GM19372 (cell line): Measurements from ENCODE around the gene CREB3L4.

ENCODE experiments used
- ATAC-seq: cut with Tn5 transposase; IDR thresholded peaks from one replicate; pipeline ENCODE4 v1.9.1; 2021; ENCODE audit warnings: mild to moderate bottlenecking, low read depth, moderate library complexity; ENCODE audit not compliant: unreplicated experiment

CREB3L4 gene

GRCh38 chr1:153936011-153936802, 31.5 kb upstream of the CREB3L4 start:
- ATAC-seq = no peak

DNA sequence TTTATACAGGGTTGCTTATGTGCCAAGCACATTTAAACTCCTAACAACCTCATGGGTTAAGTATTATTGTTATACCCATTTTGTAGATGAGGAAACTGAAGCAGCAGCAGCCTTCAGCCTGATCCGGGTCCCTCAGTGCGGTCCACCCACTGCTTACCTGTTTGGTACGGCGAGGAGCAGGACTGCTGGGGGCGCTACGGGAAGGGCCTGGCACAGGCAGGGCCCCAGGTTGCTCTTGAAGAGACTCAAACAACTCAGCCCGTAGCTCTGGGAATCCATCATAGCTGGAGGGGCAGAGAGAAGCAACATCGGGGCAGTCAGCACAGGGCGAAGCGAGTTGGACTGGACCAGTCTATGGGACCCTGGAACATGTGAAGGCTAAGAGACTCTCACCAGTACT, 30.4 kb upstream of the CREB3L4 start:
- ATAC-seq = no peak

DNA sequence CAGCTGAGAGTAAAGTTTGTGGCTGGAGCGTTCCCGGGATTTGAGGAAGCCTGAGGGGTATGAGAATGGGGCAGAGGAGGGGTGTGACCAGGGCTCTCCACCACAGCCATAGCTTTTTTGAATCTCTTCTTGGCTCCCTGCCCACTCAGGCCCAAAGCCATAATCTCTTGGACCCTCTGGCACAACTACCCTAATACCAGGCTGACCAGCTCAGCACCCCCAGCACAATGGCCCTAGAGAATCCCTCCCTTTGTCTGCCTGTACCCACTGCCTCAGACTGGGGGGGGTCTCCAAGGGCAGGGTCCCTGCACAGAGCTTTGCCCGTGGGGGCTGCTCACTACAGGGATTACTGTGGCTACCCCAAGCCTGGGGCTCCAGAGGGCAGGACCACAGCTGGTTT, 28.7 kb upstream of the CREB3L4 start:
- no peak for ATAC-seq

DNA sequence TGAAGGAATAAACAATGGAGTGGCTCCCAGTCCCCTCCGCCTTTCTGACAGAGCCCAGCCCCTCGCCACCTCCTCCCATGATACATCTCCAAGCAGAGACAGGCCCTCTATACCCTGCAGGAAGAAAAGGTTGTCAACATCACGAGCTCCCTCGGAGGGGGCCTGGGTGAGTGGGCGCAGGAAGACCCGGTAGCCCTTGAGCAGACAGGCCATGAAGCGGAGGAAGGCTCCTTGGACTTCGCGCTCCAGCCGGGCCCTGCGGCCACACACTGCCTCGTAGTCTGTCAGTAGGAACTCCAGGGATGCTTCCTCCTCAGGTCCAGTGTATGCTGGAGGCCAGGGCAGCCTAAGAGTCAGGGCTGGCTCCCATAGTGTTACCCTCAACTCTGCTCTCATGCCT, 28.2 kb upstream of the CREB3L4 start:
- ATAC-seq = no peak

DNA sequence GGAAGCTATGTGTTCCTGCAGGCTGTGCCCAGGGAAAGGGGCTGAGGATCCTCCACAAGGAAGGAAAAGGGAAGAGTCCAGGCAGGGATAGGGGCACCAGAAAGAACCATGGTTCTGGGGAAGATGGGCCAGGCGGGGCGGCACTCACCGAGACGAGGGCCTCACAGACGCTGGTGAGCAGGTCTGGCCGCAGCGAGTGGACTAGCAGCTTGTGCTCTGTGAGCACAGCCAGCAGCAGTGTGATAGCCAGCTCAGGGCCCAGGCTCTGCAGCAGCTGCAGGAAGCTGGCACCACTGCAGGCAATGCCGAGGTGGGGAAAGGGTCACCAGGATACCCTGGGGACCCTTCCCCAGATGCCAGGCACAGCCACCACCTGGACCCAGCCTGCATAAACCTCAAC, 26.9 kb upstream of the CREB3L4 start:
- ATAC-seq = no peak

- ATAC-seq = no peak
Measured at GRCh38 chr1:153941826-153942725, 25.6 kb upstream of the CREB3L4 start.

- no peak for ATAC-seq
Measured at GRCh38 chr1:153942766-153943549, 24.7 kb upstream of the CREB3L4 start.

GRCh38 chr1:153944005-153944826, 23.5 kb upstream of the CREB3L4 start:
- ATAC-seq = no peak

GRCh38 chr1:153944827-153945117, 22.9 kb upstream of the CREB3L4 start:
- ATAC-seq = no peak

- no peak for ATAC-seq
Measured at GRCh38 chr1:153945131-153945794, 22.4 kb upstream of the CREB3L4 start.

DNA sequence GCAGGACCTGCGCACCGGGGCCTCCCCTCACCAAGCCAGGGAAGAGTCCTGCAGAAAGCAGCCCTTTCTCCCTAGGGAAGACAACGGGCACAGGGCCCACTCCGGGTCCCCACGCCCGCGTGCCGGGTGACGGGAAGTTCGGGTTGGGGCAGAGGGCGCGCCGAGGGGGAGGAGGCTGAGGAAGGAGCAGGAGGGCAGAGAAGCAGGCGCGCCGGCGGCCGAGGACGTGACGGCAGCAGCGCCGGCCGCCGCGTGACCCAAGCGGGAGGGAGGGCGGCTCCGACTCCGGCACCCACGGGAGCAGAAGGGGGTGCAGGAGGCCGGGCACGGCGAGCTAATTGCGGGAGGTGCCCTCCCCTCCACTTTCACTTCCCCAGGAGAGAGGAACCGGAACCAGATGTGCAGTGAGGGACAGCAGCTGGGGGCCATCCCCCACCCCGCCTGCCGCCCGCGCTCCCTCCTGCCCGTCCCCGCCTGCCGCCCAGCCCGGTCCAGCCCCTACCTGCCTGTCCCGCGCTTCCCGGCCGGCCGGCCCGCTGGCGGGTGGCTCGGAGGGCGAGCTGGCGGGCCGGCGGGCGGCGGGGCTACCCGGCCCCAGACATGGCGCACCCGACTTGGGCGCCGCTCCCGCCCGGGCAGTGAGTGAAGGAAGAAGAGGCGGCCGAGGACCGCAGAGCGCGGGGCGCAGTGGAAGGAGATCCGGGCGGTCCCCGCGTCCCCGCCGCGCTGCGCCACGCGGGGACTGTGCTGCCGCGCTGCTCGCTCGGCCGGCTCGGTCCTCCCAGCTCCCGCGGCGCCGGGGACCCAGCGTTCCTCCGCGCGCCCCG, 21.7 kb upstream of the CREB3L4 start:
- peak; percentile 66 for ATAC-seq

GRCh38 chr1:153946622-153947241, 21.0 kb upstream of the CREB3L4 start, which contains the start of gene DENND4B:
Gene DENND4B, minus strand, starts transcription at chr1:153946718. Its CDS starts 2,344 bp downstream, at chr1:153944374.
- ATAC-seq = peak; percentile 69

DNA sequence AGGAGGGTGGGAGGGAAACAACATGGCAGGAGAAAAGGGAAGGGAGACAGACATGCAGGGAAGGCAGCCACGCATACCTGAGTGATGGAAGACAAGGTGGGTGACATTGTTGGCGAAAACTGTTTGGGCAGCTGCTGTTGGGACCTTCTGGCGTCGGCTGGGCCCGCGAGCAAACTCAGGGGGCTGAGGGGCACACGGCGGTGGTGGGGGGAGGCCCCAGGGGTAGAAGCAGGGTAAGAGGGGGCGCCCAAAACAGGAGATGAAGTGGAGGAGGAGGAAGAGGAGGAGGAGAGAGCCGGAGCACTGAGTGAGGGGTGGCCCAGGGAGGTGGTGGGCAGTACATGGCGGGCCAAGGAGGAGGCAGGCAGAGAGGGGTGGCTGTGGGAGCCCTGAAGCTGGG, 16.5 kb upstream of the CREB3L4 start:
- no peak for ATAC-seq

- ATAC-seq = no peak
Measured at GRCh38 chr1:153951801-153952200, 15.9 kb upstream of the CREB3L4 start.

GRCh38 chr1:153953859-153954365, 13.8 kb upstream of the CREB3L4 start:
- no peak for ATAC-seq

DNA sequence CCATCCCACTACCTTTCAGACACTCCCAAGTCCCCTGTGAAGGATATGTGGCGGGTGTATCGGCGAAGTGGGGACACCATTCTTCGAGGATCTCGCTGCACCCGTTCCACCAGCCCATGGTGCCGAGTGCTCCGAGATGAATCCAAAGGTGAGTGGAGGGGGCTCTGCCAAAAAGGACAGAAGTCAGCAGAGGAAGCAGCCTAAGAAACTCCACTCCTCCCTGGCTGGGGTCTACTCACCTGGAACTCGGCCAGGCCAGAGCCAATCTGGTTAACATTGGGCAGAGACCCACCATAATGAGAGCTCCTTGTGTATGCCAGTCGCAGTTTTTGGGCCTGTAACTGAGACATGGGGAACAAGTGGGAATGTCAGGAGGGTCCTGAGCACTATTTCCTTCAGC, 12.9 kb upstream of the CREB3L4 start:
- no peak for ATAC-seq

- ATAC-seq = no peak
Measured at GRCh38 chr1:153956997-153957715, 10.5 kb upstream of the CREB3L4 start.
